SK-N-SH (cell line): ENCODE data around the gene ERN1. TPM values are rescaled to one million over a fixed set of nuclear protein-coding genes. Genes with fewer than 3 reads are reported as not detected.

ENCODE experiments used
- CTCF ChIA-PET: fragments of 300-600, 350-600 bp; formaldehyde crosslinking; extraction: SDS; loops from one replicate; lab custom pipeline; 2021; lab: Yijun Ruan, JAX
- POLR2A ChIA-PET: fragments of 350-600 bp; sonication (Branson Sonifier 250); formaldehyde crosslinking; extraction: SDS; loops from one replicate; lab custom pipeline; 2020; ENCODE audit warnings: antibody characterized with exemption, inconsistent platforms; lab: Yijun Ruan, JAX
- DNase-seq: peaks from one replicate; pipeline ENCODE4 v3.0.0; 2012
- H2AFZ ChIP-seq: fragments of 200-600 bp; sonication (generic); 2 replicates; pipeline ENCODE4 v1.8.1; 2016; ENCODE audit warnings: antibody characterized with exemption, mild to moderate bottlenecking, low read depth
- H3F3A ChIP-seq: fragments of 200-600 bp; sonication (generic); replicated peaks from 2 replicates; pipeline ENCODE3; 2016; ENCODE audit warnings: antibody characterized with exemption, mild to moderate bottlenecking; ENCODE audit not compliant: insufficient read depth
- H3K27ac ChIP-seq, 2 experiments: fragments of 200-500 bp in 1 of 2; fragments of 200-600 bp in 1 of 2; sonication (Bioruptor generic) in 1 of 2; sonication (generic), shearing (Covaris generic) in 1 of 2; 2 replicates each; pipeline versions ENCODE4 v1.5.1 to v1.6.1; 2014 to 2016; ENCODE audit warnings: low read depth in 2 of 2, inconsistent platforms in 1 of 2, low read length in 1 of 2, mild to moderate bottlenecking in 1 of 2, mixed read lengths in 1 of 2
- H3K27me3 ChIP-seq: fragments of 200-600 bp; sonication (generic), shearing (Covaris generic); 2 replicates; pipeline ENCODE4 v1.6.1; 2016; ENCODE audit warnings: mixed run types; ENCODE audit not compliant: insufficient read depth
- H3K36me3 ChIP-seq, 2 experiments: fragments of 200-500 bp in 1 of 2; fragments of 200-600 bp in 1 of 2; sonication (Bioruptor generic) in 1 of 2; sonication (generic) in 1 of 2; replicated peaks in 1 of 2; 2 replicates each; pipeline versions ENCODE3 to v1.5.1; 2014 to 2016; ENCODE audit warnings: low read length in 1 of 2, mild to moderate bottlenecking in 1 of 2; ENCODE audit not compliant: insufficient read depth in 2 of 2, control insufficient read depth in 1 of 2
- H3K4me1 ChIP-seq, 2 experiments: fragments of 200-500 bp in 1 of 2; fragments of 200-600 bp in 1 of 2; sonication (Bioruptor generic) in 1 of 2; sonication (generic), shearing (Covaris generic) in 1 of 2; 2 replicates each; pipeline versions ENCODE4 v1.5.1 to v1.6.1; 2014 to 2016; ENCODE audit warnings: low read depth in 1 of 2, low read length in 1 of 2, mixed run types in 1 of 2; ENCODE audit not compliant: insufficient read depth in 2 of 2, control insufficient read depth in 1 of 2
- H3K4me2 ChIP-seq: fragments of 200-600 bp; sonication (generic), shearing (Covaris generic); 2 replicates; pipeline ENCODE4 v1.6.1; 2017; ENCODE audit warnings: mixed run types
- H3K4me3 ChIP-seq, 2 experiments: fragments of 200-500 bp in 1 of 2; fragments of 200-600 bp in 1 of 2; sonication (Bioruptor generic) in 1 of 2; sonication (generic), shearing (Covaris generic) in 1 of 2; 2 replicates each; pipeline versions ENCODE4 v1.5.1 to v1.8.1; 2014 to 2016; ENCODE audit warnings: low read depth in 2 of 2, inconsistent platforms in 1 of 2, low read length in 1 of 2, mild to moderate bottlenecking in 1 of 2, mixed read lengths in 1 of 2, moderate library complexity in 1 of 2
- H3K79me2 ChIP-seq: fragments of 200-600 bp; sonication (generic); 2 replicates; pipeline ENCODE4 v1.8.1; 2017; ENCODE audit warnings: mild to moderate bottlenecking; ENCODE audit not compliant: insufficient read depth
- H3K9ac ChIP-seq: fragments of 200-600 bp; sonication (generic); 2 replicates; pipeline ENCODE4 v1.6.1; 2017; ENCODE audit warnings: mixed run types
- H3K9me2 ChIP-seq: fragments of 200-600 bp; sonication (generic); 2 replicates; pipeline ENCODE4 v1.6.1; 2017; ENCODE audit warnings: mixed run types
- H3K9me3 ChIP-seq: fragments of 200-600 bp; sonication (generic); 2 replicates; pipeline ENCODE4 v1.6.1; 2017; ENCODE audit warnings: mixed run types, mild to moderate bottlenecking, moderate library complexity
- H4K20me1 ChIP-seq: fragments of 200-600 bp; sonication (generic); 2 replicates; pipeline ENCODE4 v1.6.1; 2017; ENCODE audit warnings: mild to moderate bottlenecking, mixed run types; ENCODE audit not compliant: insufficient read depth
- EZH2phosphoT487 ChIP-seq: fragments of 200-600 bp; sonication (generic); IDR thresholded peaks from 2 replicates; pipeline ENCODE4 v1.6.1; 2017; ENCODE audit warnings: low read depth, mixed run types, mild to moderate bottlenecking, antibody characterized with exemption, moderate library complexity, borderline replicate concordance
- GATA2 ChIP-seq: sonication (generic); formaldehyde crosslinking; IDR thresholded peaks from 2 replicates; pipeline ENCODE4 v1.5.0; 2020; ENCODE audit warnings: mild to moderate bottlenecking, missing genetic modification reagents
- SIN3A ChIP-seq: IDR thresholded peaks from 2 replicates; pipeline ENCODE4 v1.6.1; 2012; ENCODE audit warnings: low read depth, mild to moderate bottlenecking, low read length, moderate library complexity, borderline replicate concordance
- TAF1 ChIP-seq: IDR thresholded peaks from 2 replicates; pipeline ENCODE4 v1.6.1; 2012; ENCODE audit warnings: low read depth, mild to moderate bottlenecking, low read length, moderate library complexity, borderline replicate concordance
- WGBS: methylation state at CpG from one replicate; pipeline ENCODE4 v1.1.6; 2017; ENCODE audit warnings: low lambda C conversion rate; 5-methylcytosine and 5-hydroxymethylcytosine counted together
- polyA plus RNA-seq, 3 experiments: library from polyadenylated mRNA; depleted of rRNA; stranded (reverse); fragments of >200 nt; gene quantifications; 2 replicates each; pipeline ENCODE4 v1.2.3, GENCODE V29; 2012
- TF ChIP-seq, protein P1 (sequence below): IDR thresholded peaks from 2 replicates; pipeline ENCODE4 v1.4.0; 2012; ENCODE audit warnings: low read depth, borderline replicate concordance
- TF ChIP-seq, protein P2 (sequence below): fragments of 150-350 bp; IDR thresholded peaks from 2 replicates; pipeline ENCODE4 v1.6.1; 2016; ENCODE audit warnings: mild to moderate bottlenecking, low read depth, low read length

ERN1 gene
- polyA plus RNA-seq, 1 of the 3 experiments (the other 2 are of a cell fraction) = 7.3 TPM

DNA sequence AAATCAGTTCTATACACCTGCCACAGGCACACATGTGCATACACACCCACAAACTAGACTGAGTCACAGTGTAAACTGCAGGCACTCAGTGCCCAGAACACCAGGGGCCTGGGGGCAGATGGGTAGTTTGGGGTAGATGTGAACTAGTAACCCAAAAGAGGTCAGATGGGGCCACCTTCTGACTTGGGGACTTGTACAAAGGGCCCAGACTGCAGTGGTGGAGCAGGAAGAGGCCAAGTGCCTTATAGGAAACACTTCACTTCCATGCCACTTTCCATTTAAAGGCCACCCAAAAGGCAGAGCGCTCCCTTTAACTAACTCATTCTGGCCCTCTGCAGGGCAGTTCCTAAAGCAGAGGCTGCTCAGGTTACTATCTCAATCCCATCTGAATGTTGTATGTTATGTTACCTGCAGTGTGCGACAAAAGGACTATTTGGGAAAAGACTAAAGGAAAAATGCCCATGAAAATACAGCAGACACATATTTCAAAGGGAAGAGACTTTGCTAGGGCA is 27.8 kb upstream of the ERN1 start:
- Histone ChIP-seq H3K36me3 (peaks cover 13 to 82% of the 10 kb centered on the region in 2 experiments), H3K4me3 (no peak overlapping the region), H2AFZ (no peak overlapping the region), H3K9me3 (no peaks in the 10 kb centered on the region), H3K27me3 (no peaks in the 10 kb centered on the region), H3K9me2 (no peaks in the 10 kb centered on the region), H3K4me2 (no peak overlapping the region), H3K27ac (no peak overlapping the region), H3K4me1 (peaks cover 0 to 54% of the 10 kb centered on the region in 2 experiments; a peak in 2 of 4 replicates), H3K9ac (no peak overlapping the region), H3K79me2 (no peaks in the 10 kb centered on the region), H3F3A (no peaks in the 10 kb centered on the region), H4K20me1 (no peaks in the 10 kb centered on the region)
- WGBS = 91% methylated on average over 2 of the region's 2 CpGs
- ChIA-PET CTCF (interaction anchor here (1.1 to 1.4 kb wide), 2 partner anchors 24 to 124 kb away, joined by 6 to 7 read pairs; no protein-coding TSS in a partner anchor), POLR2A (no interaction called here)
- TF ChIP-seq, protein P1, sequence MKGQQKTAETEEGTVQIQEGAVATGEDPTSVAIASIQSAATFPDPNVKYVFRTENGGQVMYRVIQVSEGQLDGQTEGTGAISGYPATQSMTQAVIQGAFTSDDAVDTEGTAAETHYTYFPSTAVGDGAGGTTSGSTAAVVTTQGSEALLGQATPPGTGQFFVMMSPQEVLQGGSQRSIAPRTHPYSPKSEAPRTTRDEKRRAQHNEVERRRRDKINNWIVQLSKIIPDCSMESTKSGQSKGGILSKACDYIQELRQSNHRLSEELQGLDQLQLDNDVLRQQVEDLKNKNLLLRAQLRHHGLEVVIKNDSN = no peak
- TF ChIP-seq SIN3A = no peak
- no peak for DNase-seq

DNA sequence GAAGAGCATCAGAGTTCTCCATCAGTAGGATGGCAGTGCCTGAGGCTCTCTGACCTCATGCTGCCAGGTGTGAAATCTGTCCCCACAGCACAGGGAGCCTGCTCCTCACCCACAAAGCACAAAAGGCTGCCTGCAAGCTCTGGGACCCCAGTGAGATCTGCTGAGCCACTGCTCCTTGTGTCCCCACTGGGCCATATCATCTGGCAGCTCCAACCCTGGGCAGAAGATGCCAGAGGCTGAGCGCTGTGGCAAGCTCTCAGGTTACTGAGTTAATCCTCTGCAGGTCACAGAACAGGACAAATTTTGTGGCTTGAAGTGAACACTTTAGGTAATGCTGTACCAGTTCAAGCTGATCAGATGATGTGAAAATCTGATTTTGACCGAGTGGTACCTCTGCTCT is 26.7 kb upstream of the ERN1 start:
- WGBS = 91% methylated on average over 2 of the region's 2 CpGs
- Histone ChIP-seq H3K4me3 (no peak overlapping the region), H3K79me2 (no peaks in the 10 kb centered on the region), H3K27ac (peak overlapping the region in 1 of 2 experiments; percentile 72; a peak in 2 of 4 replicates), H3K4me1 (peaks cover 0 to 60% of the 10 kb centered on the region in 2 experiments; a peak in 2 of 4 replicates), H3K9me3 (no peaks in the 10 kb centered on the region), H3K9me2 (no peaks in the 10 kb centered on the region)
- DNase-seq = no peak
- no peak for TF ChIP-seq TAF1
- TF ChIP-seq, protein P2, sequence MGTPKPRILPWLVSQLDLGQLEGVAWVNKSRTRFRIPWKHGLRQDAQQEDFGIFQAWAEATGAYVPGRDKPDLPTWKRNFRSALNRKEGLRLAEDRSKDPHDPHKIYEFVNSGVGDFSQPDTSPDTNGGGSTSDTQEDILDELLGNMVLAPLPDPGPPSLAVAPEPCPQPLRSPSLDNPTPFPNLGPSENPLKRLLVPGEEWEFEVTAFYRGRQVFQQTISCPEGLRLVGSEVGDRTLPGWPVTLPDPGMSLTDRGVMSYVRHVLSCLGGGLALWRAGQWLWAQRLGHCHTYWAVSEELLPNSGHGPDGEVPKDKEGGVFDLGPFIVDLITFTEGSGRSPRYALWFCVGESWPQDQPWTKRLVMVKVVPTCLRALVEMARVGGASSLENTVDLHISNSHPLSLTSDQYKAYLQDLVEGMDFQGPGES = no peak
- no peak for TF ChIP-seq GATA2 (CRISPR knock-in tag)
- no peak for TF ChIP-seq EZH2phosphoT487
- TF ChIP-seq, all 33 proteins: peak for 0
- Histone ChIP-seq H3K4me2 (no peak overlapping the region; the same call in 1 of the 2 replicates), H3K27me3 (no peaks in the 10 kb centered on the region), H3K36me3 (peaks cover 18 to 84% of the 10 kb centered on the region in 2 experiments), H3K9ac (no peak overlapping the region), H3F3A (peaks cover under 1% of the 10 kb centered on the region), H4K20me1 (no peaks in the 10 kb centered on the region), H2AFZ (no peak overlapping the region)
- ChIA-PET POLR2A (interaction anchor here (0.8 to 1.1 kb wide), 2 partner anchors 10 to 11 kb away, joined by 3 to 7 read pairs; no protein-coding TSS in a partner anchor), CTCF (interaction anchor here (0.9 to 1.4 kb wide), 4 partner anchors 9 to 128 kb away, joined by 3 to 7 read pairs (median 6); no protein-coding TSS in a partner anchor)
